Activated T-cell treated with anti-CD3 and anti-CD28 coated beads for 4 hours (primary cell): ENCODE results near the gene RBL1.
"Not testable (repeated sequence)": the region's sequence is repeated elsewhere in the genome, so short reads cannot be mapped to it uniquely, and the experiment has no call there.

Experiments
- DNase-seq: peaks from one replicate; pipeline ENCODE4 v3.0.0-alpha.2; 2020

Gene RBL1

DNA sequence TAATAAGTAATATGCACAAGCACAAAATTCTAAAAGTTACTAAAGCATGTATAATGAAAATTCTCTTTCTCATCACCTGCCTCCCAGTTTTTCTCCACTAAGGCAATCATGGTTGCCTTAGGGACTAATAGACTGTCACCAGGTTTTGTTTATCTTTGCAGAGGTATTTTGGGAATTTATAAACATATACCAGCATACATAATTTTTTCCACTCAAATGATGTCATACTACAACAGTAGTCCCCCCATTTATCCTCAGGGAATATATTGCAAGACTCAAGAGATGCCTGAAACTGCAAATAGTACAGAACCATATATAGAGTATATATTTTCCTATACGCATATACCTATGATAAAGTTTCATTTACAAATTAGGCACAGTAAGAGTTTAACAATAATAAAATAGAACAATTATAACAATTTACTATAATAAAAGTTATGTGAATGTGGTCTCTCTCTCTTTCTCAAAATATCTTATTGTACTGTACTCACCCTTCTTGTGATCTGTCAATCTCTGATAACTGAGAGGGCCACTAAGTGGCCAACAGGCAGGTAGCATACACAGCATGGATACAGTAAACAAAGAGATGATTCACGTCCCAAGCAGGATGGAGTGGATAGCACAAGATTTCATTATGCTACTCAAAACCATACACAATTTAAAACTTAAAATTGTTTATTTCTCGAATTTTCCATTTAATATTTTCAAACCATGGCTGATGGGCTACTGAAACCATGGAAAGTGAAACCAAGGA, 19.7 kb downstream of the RBL1 start:
- no peak for DNase-seq

DNA sequence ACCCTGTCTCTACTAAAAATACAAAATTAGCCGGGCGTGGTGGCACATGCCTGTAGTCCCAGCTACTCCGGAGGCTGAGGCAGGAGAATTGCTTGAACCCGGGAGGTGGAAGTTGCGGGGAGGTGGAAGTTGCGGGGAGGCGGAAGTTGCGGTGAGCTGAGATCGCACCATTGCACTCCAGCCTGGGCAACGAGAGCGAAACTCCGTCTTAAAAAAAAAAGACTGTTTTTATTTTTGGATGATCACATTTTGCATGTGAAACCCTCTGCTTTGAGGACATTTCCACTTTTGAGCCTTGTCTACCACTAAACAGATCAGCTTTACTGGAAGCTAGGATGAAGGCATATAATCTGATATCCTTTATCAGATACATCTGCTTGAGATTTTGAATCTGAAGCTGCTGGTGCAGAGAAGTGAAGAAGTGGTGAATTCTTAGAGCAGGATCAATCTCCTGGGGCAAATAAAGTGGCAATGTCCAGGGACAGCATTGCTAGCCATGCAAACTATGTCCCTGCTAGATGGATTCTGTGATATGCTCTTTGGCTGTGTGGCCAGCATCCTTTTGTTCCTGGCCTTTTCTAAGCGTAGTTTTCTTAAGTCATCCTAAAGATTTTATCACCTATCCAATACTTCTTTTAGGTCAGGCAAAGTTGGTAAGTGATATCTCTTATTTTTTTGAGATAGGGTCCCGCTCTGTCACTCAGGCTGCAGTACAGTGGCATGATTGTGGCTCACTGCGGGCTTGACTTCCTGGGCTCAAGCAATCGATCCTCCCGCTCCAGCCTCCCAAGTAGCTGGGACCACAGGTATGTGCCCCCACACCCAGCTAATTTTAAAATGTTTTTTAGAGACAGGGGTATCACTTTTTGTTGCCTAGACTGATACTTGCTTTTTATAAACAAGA, 23.3 kb downstream of the RBL1 start:
- no peak for DNase-seq

DNA sequence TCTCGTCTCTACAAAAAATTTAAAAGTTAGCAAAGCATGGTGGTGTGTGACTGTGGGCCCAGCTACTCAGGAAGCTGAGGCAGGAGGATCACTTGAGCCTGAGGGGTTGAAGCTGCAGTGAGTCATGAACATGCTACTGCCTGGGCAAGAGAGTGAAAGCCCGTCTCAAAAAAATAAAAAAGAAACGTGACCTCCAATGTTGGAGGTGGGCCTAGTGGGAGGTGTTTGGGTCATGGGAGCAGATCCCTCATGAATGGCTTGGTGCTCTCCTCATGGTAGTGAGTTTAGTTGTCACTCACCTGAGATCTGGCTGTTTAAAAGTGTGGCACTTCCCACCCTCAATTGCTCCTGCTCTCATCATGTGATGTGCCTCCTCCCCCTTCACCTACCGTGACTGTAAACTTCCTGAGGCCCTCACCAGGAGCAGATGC, 24.3 kb downstream of the RBL1 start:
- DNase-seq: peak; percentile 8

DNA sequence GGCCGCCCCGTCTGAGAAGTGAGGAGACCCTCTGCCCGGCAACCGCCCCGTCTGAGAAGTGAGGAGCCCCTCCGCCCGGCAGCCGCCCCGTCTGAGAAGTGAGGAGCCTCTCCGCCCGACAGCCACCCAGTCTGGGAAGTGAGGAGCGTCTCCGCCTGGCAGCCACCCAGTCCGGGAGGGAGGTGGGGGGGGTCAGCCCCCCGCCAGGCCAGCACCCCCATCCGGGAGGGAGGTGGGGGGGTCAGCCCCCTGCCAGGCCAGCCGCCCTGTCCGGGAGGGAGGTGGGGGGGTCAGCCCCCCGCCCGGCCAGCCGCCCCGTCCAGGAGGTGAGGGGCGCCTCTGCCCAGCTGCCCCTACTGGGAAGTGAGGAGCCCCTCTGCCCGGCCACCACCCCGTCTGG, 26.2 kb downstream of the RBL1 start:
- not testable (repeated sequence) for DNase-seq

DNA sequence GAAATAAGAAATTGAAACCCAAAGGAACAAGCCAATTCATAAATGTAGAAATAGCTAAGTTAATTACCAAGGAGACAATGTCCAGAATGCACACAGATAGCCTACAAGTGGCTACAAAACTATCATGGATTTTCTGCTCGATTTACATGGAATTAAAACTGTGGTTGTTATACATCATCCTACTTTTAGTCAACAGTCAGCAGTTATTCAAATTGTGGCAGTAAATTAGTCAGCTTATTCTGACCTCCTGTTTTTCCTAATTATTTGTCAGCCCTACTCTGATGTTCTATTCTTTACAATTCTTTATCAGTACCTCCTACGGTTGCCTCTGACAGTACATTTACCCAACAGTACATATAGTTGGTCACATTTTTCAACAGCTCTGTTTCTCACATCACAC, 29.6 kb downstream of the RBL1 start:
- no peak for DNase-seq

DNA sequence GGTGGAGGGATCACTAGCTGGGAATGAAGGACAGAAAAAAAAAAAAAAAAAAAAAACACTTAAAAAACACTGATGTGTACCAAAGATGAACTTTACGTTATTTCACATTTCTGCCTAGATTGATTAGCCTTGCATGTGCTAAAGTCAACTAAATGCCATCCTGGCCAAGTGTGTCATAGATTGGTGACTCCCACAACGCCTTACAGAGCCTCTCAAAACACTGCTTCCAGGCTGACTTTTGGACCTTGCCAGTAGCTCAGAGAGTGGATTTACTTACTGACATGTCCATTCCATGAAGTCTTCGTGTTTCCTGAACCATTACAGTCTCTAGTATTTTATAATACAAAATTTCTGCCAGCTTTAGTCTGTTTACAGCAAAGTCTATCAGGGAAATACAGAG, 40.5 kb downstream of the RBL1 start:
- DNase-seq: no peak

DNA sequence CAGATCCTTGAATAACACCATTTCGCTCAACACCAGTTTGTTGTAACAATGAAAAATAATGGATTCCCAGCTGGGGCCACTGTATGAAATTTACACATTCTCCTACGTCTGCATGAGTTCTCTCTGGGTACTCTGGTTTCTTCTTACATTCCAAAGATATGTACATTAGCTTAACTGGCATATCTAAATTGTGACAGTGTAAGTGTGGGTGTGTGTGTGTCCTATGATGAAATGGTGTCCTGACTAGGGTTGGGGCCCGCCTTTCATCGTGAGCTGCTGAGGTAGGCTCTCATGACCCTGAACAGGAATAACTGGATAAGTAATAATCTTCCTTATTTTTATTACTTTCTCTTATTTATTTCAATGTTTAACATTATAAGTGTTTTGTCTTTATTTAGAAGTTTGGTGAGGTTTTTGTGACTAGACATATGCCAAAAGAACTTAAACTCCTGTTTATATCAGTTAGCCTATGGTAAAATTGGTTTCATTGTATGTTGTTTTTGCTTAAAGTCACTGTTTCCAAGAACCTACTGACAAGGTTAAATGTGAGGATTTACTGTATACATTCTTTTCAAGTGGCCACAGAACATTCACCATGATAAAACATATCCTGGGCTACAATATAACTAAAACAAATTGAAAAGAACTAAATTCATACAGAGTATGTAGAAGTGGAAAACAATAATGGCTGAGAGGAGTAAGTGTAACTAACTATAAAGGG, 42.4 kb downstream of the RBL1 start:
- DNase-seq: no peak

DNA sequence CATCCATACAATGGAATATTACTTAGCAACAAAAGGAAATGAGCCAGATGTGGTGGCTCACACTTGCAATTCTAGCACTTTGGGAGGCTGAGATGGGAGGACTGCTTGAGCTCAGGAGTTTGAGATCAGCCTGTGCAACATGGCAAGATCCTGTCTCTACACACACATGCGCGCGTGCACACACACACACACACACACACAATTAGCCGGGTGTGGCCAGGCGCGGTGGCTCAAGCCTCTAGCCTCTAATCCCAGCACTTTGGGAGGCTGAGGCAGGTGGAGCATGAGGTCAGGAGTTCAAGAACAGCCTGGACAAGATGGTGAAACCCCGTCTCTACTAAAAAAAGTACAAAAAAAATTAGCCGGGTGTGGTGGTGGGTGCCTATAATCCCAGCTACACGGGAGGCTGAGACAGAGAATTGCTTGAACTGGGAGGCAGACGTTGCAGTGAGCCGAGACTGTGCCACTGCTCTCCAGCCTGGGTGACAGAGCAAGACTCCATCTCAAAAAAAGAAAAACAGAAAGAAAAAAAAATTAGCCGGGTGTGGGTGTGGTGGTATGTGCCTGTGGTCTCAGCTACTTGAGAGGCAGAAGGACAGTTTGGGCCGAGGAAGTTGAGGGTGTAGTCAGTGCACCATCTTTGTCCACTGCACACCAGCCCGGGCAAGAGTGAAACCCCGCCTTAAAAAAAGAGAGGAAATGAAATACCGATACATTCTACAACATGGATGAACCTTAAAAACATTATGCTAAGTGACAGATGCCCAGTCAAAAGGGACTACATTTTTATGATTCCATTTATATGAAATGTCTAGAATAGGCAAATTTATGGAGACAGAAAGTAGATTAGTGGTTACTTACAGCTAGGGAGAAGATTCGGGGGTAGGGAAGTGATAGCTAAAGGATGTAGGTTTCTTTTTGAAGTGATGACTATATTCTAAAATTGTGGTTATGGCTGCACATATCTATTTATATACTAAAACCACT, 52.5 kb downstream of the RBL1 start:
- no peak for DNase-seq

DNA sequence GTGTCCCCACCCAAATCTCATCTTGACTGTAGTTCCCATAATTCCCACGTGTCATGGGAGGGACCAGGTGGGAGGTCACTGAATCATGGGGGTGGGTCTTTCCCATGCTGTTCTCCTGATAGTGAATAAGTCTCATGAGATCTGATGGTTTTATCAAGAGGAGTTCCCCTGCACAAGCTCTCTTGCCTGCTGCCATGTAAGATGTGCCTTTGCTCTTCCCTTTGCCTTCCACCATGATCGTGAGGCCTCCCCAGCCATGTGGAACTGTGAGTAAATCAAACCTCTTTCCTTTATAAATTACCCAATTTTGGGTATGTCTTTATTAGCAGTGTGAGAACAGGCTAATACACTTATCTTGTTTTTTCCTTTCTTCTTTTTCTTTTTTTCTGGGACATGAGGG, 56.4 kb downstream of the RBL1 start:
- DNase-seq: not testable (repeated sequence)

DNA sequence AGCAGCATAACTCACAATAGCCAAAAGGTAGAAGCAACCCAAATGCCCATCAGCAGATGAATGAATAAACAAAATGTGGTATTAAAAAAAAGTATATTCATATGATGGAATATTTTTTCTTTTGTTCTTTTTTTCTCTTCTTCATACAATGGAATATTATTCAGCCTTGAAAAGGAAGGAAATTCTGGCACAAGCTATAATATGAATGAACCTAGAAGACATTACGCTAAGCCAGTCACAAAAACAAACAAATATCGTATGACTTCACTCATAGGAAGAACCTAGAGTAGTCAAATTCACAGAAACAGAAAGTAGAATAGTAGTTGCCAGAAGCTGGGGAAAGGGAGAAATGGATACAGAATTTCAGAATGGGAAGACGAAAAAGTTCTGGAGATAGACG, 63.7 kb downstream of the RBL1 start:
- no peak for DNase-seq

DNA sequence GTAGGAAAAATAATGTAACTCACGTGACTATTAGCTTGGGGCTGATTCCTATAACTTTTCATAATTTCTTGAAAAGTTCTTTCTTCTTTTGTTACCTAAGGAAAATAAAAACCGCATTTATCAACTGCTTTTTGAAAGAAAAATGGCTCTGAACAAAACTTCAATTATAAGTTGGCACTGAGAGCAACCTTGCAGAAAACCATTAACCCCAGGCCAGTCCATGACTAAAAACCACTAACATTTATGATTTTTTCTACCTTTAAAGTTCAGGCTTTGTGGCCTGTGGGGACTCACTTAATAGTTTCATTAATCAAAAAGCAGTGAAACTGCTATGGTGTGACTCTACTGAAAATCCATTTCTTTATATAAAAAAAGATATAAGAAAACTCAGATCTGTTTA, 75.2 kb downstream of the RBL1 start:
- no peak for DNase-seq

DNA sequence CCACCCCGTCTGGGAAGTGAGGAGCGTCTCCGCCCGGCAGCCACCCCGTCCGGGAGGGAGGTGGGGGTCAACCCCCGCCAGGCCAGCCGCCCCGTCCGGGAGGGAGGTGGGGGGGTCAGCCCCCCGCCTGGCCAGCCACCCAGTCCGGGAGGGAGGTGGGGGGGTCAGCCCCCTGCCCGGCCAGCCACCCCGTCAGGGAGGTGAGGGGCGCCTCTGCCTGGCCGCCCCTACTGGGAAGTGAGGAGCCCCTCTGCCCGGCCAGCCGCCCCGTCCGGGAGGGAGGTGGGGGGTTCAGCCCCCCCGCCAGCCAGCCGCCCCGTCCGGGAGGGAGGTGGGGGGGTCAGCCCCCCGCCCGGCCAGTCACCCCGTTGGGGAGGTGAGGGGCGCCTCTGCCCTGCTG, 83.2 kb downstream of the RBL1 start:
- not testable (repeated sequence) for DNase-seq

DNA sequence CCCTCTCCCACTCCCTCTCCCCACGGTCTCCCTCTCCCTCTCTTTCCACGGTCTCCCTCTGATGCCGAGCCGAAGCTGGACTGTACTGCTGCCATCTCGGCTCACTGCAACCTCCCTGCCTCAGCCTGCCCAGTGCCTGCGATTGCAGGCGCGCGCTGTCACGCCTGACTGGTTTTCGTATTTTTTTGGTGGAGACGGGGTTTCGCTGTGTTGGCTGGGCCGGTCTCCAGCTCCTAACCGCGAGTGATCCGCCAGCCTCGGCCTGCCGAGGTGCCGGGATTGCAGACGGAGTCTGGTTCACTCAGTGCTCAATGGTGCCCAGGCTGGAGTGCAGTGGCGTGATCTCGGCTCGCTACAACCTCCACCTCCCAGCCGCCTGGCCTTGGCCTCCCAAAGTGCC, 83.9 kb downstream of the RBL1 start:
- not testable (repeated sequence) for DNase-seq

DNA sequence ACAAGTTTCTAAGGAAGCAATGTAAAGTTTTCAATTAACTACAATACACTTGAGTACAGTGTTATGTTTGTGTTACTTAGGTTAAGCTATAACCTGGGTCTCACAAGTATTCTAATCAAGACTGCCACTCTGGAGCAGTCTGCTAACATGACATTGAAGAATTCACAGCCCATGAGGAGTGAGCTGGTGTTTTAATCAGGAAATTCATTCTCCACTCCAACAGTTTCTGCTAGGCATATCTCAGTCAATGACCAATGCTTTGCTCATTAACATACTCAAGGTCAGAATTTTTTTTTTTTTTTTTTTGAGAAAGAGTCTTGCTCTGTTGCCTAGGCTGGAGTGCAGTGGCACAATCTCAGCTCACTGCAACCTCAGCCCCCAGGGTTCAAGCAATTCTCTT, 84.7 kb downstream of the RBL1 start:
- DNase-seq: no peak

DNA sequence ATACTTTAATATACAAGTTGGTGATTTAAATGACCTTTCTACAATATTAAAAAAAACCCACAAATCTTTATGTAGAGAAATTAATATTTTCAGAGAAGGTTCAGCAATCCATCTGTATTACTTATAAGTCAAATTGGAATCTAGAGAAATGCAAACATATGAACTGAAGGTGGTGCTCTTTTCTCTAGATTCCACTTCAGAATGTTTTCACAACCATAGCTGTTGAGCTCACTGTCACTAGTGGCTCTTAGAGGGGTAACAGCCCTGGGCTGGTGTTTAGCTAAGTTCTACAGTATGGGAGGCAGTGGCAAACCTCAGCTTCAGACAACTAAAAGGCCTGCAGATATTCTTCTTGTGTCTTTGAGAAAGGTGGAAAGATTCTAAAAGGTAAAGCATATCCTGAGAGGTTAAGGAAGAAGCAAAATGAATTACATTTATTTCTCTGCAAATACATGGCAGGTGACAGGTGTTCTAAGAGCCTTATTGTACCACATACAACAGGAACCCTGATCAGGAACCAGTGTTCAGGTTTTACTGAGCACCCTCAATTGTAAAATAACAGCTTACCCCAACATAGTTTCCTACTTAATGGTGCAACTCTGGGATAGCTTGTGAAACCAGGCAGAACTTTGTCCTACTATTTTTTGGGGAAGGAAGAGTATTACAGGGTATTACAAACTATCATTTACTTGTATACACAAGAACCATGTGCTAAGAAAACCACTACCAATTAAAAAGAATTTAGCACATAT, 87.7 kb downstream of the RBL1 start:
- DNase-seq: no peak

DNA sequence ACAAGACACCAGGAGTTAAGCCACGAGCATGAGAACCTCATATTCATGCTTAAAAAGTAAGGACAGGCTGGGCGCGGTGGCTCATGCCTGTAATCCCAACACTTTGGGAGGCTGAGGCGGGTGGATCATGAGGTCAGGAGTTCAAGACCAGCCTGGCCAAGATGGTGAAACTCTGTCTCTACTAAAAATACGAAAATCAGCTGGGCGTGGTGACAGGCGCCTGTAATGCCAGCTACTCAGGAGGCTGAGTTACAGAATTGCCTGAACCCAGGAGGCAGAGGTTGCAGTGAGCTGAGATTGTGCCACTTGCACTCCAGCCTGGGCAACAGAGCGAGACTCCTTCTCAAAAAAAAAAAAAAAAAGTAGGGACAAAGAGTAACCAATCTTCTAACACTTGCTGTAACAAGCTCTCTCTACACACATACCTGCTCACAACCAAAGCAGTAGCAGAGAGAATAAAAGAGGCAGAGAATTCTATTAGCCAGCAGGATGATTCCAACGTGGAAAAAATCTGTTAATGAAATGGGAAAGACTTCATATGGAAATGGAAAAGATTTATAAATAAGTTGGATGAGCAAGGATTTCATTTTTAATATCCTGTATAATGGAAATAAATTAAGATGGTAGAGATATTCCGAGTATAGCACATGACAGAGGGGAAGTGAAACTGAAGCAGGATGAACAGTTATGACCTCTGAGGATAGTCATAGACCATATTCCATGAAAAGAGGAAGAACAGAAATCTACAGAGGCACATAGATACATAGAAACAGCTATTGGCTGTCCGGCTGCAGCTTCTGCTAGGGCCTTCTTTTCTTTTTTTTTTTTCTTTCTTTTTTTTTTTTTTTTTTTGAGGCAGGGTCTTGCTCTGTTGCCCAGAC, 90.5 kb downstream of the RBL1 start:
- DNase-seq: not testable (repeated sequence)

DNA sequence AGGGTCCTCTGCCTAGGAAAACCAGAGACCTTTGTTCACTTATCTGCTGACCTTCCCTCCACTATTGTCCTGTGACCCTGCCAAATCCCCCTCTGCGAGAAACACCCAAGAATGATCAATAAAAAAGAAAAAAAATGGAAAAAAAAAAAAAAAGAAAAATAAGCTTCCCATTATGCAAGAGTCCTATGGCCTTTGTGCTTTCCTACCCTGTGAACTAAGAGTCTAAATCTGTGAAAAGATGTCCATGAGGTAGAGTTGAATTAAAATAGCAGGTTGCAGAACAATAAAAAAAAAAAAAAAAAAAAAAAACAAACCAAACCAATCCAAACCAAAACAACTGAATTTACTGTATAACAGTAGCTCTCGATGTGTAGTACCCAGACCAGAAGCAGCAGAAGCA, 94.2 kb downstream of the RBL1 start:
- not testable (repeated sequence) for DNase-seq

DNA sequence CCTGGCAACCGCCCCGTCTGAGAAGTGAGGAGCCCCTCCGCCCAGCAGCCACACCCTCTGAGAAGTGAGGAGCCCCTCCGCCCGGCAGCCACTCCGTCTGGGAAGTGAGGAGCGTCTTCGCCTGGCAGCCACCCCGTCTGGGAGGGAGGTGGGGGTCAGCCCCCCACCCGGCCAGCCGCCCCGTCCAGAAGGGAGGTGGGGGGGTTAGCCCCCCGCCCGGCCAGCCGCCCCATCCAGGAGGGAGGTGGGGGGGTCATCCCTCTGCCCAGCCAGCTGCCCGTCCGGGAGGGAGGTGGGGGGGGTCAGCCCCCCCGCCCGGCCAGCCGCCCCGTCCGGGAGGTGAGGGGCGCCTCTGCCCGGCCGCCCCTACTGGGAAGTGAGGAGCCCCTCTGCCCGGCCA, 95.6 kb downstream of the RBL1 start:
- not testable (repeated sequence) for DNase-seq

DNA sequence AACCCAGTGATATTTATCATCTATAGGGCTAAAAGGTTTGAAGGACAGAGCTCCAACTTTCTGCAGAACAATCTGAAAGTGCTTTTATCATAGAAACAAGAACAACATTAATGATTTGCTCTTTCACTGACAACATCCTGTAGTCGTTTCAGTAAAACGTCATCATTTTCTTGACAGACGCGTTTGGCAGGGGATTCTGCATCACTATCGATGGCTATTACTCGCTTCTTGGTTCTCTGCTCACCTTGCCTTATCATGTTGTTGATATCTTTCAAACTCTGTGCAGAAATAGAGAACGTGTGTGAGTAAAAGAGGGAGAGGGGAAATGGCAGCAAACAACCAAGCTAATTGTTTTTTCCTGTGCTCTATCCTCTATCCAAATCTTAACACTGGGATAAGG, 97.1 kb downstream of the RBL1 start:
- DNase-seq: no peak

DNA sequence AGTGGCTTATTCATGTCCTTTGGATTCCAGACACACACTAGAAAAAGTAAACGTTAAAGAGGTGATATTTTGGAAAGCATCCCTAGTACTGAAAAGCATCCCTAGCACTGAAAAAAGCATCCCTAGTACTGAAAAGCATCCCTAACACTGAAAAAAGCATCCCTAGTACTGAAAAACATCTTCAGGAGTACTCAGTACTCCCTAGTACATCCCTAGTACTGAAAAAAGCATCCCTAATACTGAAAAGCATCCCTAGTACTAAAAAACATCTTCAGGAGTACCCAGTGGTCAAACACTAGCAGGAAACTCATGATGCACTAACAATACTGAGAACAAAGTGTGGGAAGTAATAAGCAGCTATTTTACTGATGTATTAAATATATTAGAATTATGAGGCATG, 98.7 kb downstream of the RBL1 start:
- DNase-seq: no peak
